HG03064 (cell line): ENCODE data around the gene SLC5A6.
"Not testable (repeated sequence)": the region's sequence is repeated elsewhere in the genome, so short reads cannot be mapped to it uniquely, and the experiment has no call there.

Experiments
- ATAC-seq: cut with Tn5 transposase; IDR thresholded peaks from one replicate; pipeline ENCODE4 v1.9.1; 2021; ENCODE audit warnings: low read depth; ENCODE audit not compliant: unreplicated experiment

Gene SLC5A6

GRCh38 chr2:27208486-27209050, 3.5 kb downstream of the SLC5A6 start:
- no peak for ATAC-seq

GRCh38 chr2:27206346-27206745, 5.7 kb downstream of the SLC5A6 start:
- no peak for ATAC-seq

GRCh38 chr2:27205206-27205605, 6.9 kb downstream of the SLC5A6 start:
- no peak for ATAC-seq

- ATAC-seq = no peak
Observed at GRCh38 chr2:27204566-27204965, 7.5 kb downstream of the SLC5A6 start.

- ATAC-seq = no peak
Observed at GRCh38 chr2:27203741-27204140, 8.3 kb downstream of the SLC5A6 start.

- ATAC-seq = no peak
Observed at GRCh38 chr2:27202854-27203253, 9.2 kb downstream of the SLC5A6 start.

GRCh38 chr2:27201675-27202074, 10.4 kb downstream of the SLC5A6 start:
- no peak for ATAC-seq

GRCh38 chr2:27199241-27199640, 12.8 kb downstream of the SLC5A6 start:
- no peak for ATAC-seq

GRCh38 chr2:27198627-27199026, 13.4 kb downstream of the SLC5A6 start:
- ATAC-seq = no peak

GRCh38 chr2:27198068-27198467, 14.0 kb downstream of the SLC5A6 start:
- ATAC-seq = not testable (repeated sequence)

- not testable (repeated sequence) for ATAC-seq
Observed at GRCh38 chr2:27195799-27196198, 16.3 kb downstream of the SLC5A6 start.

GRCh38 chr2:27194538-27195354, 17.3 kb downstream of the SLC5A6 start:
- ATAC-seq = no peak

GRCh38 chr2:27191070-27191829, 20.8 kb downstream of the SLC5A6 start:
- no peak for ATAC-seq

GRCh38 chr2:27189989-27190388, 22.1 kb downstream of the SLC5A6 start:
- no peak for ATAC-seq

GRCh38 chr2:27186613-27187345, 25.3 kb downstream of the SLC5A6 start:
- ATAC-seq = no peak

- no peak for ATAC-seq
Observed at GRCh38 chr2:27185331-27186026, 26.6 kb downstream of the SLC5A6 start.

- ATAC-seq = no peak
Observed at GRCh38 chr2:27184115-27184514, 28.0 kb downstream of the SLC5A6 start.

GRCh38 chr2:27182346-27182745, 29.7 kb downstream of the SLC5A6 start:
- ATAC-seq = no peak

- no peak for ATAC-seq
Observed at GRCh38 chr2:27179344-27180000, 32.6 kb downstream of the SLC5A6 start.

GRCh38 chr2:27178469-27178868, 33.6 kb downstream of the SLC5A6 start:
- ATAC-seq = no peak
